HFFc6 (cell line): ENCODE data around the gene GPC6. TPM values are rescaled to one million over a fixed set of nuclear protein-coding genes. Genes with fewer than 3 reads are reported as not detected.

Experiments
- DNase-seq: peaks from one replicate; pipeline ENCODE4 v3.0.0-alpha.2; 2018
- H3K27ac Mint-ChIP-seq: 2 replicates; pipeline ENCODE4 v1.8.0; 2020; ENCODE audit warnings: mild to moderate bottlenecking, mixed read lengths
- H3K27me3 Mint-ChIP-seq: 2 replicates; pipeline ENCODE4 v1.8.0; 2021; ENCODE audit warnings: mild to moderate bottlenecking, moderate library complexity, mixed read lengths; ENCODE audit not compliant: insufficient read depth
- H3K36me3 Mint-ChIP-seq: 2 replicates; pipeline ENCODE4 v1.8.0; 2021; ENCODE audit warnings: low read depth, mixed read lengths
- H3K4me1 Mint-ChIP-seq: 2 replicates; pipeline ENCODE4 v1.8.0; 2020; ENCODE audit warnings: low read depth, mixed read lengths
- H3K4me3 Mint-ChIP-seq: 2 replicates; pipeline ENCODE4 v1.8.0; 2020; ENCODE audit warnings: mild to moderate bottlenecking, moderate library complexity, mixed read lengths
- H3K9me3 Mint-ChIP-seq: 2 replicates; pipeline ENCODE4 v1.8.0; 2020; ENCODE audit warnings: mild to moderate bottlenecking, mixed read lengths
- CTCF ChIP-seq: fragments of 200-600 bp; sonication (generic); IDR thresholded peaks from 2 replicates; pipeline ENCODE4 v1.5.0; 2021; ENCODE audit warnings: antibody characterized with exemption, mild to moderate bottlenecking
- total RNA-seq, 6 experiments: library from RNA; stranded (reverse); fragmentation: NEBNext Ultra II Directional; extraction: Animal tissue kit (Norgen Biotek cat#: 25700); gene quantifications; 2 replicates in 1 of 6; 3 replicates in 5 of 6; pipeline ENCODE4 v1.2.3, GENCODE V29; 2021

GPC6 gene
- total RNA-seq, 6 experiments from 2014 or later: 3.0 to 5.3 (median 4.4) TPM

DNA sequence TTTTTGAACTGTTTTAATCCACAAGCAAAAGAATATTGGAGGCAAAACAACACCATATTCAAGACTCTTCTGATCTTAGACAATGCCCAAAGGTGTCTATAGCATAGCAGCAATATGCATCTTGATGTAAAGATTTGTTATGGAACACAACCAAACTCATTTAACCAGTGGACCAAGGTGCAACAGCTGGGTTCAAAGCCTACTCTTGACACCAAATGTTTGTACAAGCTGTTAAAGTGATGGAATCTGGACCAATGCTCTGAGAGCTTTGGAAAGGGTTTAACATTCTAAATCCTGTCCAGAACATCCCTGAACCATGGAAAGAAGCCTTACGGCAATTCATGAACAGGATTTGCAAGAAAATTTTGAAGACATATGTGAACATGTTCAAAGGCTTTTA lies 520.0 kb downstream of the GPC6 start:
- no peak for TF ChIP-seq CTCF
- Mint-ChIP-seq H3K36me3 (no peaks in the 10 kb centered on the region), H3K4me3 (no peak overlapping the region), H3K27me3 (peaks cover 3% of the 10 kb centered on the region), H3K4me1 (no peaks in the 10 kb centered on the region), H3K9me3 (no peaks in the 10 kb centered on the region), H3K27ac (no peak overlapping the region)
- no peak for DNase-seq

- H3K4me3 Mint-ChIP-seq: no peak overlapping the region
- H3K36me3 Mint-ChIP-seq: no peaks in the 10 kb centered on the region
- H3K27me3 Mint-ChIP-seq: peaks cover 2% of the 10 kb centered on the region; the same call in 1 of the 2 replicates
- no peak for TF ChIP-seq CTCF
- DNase-seq: no peak
- no peaks in the 10 kb centered on the region for H3K9me3 Mint-ChIP-seq
- H3K27ac Mint-ChIP-seq: no peak overlapping the region
- H3K4me1 Mint-ChIP-seq: peaks cover 5% of the 10 kb centered on the region; the same call in 1 of the 2 replicates
These were observed 524.1 kb downstream of the GPC6 start for GRCh38 chr13:93750676-93751075.

GRCh38 chr13:93751117-93751516 lies 524.5 kb downstream of the GPC6 start:
- no peak for DNase-seq
- Mint-ChIP-seq H3K27ac (no peak overlapping the region), H3K27me3 (peaks cover 2% of the 10 kb centered on the region; the same call in 1 of the 2 replicates), H3K9me3 (no peaks in the 10 kb centered on the region), H3K4me3 (no peak overlapping the region), H3K36me3 (no peaks in the 10 kb centered on the region), H3K4me1 (peaks cover 5% of the 10 kb centered on the region; the same call in 1 of the 2 replicates)
- no peak for TF ChIP-seq CTCF

- no peak for DNase-seq
- Mint-ChIP-seq H3K4me3 (no peak overlapping the region), H3K27me3 (peaks cover 2% of the 10 kb centered on the region; the same call in 1 of the 2 replicates)
These were observed 525.9 kb downstream of the GPC6 start for GRCh38 chr13:93752541-93752940.

DNA sequence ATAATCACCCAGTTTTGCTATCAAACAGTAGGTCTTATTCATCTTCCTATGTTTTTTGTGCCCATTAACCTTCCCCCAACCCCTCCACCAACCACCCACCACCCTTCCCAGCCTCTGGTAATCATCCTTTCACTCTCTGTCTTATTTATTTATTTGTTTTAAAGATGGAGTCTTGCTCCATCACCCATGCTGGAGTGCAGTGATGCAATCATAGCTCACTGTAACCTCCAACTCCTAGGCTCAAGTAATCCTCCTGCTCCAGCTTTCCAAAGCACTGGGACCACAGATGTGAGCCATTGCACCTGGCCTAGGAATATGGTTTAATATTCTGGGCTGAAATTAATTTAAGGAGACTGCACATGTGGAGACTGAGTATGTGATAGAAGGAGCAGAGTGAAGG lies 527.0 kb downstream of the GPC6 start:
- no peak overlapping the region for H3K27ac Mint-ChIP-seq
- no peak for DNase-seq
- no peak for TF ChIP-seq CTCF
- H3K4me3 Mint-ChIP-seq: no peak overlapping the region
- peaks cover 15% of the 10 kb centered on the region for H3K4me1 Mint-ChIP-seq
- H3K36me3 Mint-ChIP-seq: no peaks in the 10 kb centered on the region
- no peaks in the 10 kb centered on the region for H3K9me3 Mint-ChIP-seq
- H3K27me3 Mint-ChIP-seq: peaks cover 2% of the 10 kb centered on the region; the same call in 1 of the 2 replicates

More at GRCh38 chr13:93752541-93752940, 525.9 kb downstream of the GPC6 start:
- H3K36me3 Mint-ChIP-seq: no peaks in the 10 kb centered on the region
- peaks cover 5% of the 10 kb centered on the region; the same call in 1 of the 2 replicates for H3K4me1 Mint-ChIP-seq
- no peak for TF ChIP-seq CTCF
- H3K9me3 Mint-ChIP-seq: no peaks in the 10 kb centered on the region
- no peak overlapping the region for H3K27ac Mint-ChIP-seq

GRCh38 chr13:93755341-93755740 lies 528.7 kb downstream of the GPC6 start:
- Mint-ChIP-seq H3K27me3 (no peaks in the 10 kb centered on the region), H3K4me1 (peaks cover 21% of the 10 kb centered on the region)

More at GRCh38 chr13:93755341-93755740, 528.7 kb downstream of the GPC6 start:
- no peak for TF ChIP-seq CTCF
- H3K36me3 Mint-ChIP-seq: no peaks in the 10 kb centered on the region
- no peak overlapping the region for H3K27ac Mint-ChIP-seq
- H3K4me3 Mint-ChIP-seq: no peak overlapping the region
- DNase-seq: no peak
- H3K9me3 Mint-ChIP-seq: no peaks in the 10 kb centered on the region
